Renal cortical epithelial cell (primary cell): Measurements from ENCODE around the gene TMEM179. TPM values are rescaled to one million over a fixed set of nuclear protein-coding genes. Genes with fewer than 3 reads are reported as not detected.

Source experiments
- DNase-seq: peaks from one replicate; pipeline ENCODE4 v3.0.0-alpha.2; 2011; ENCODE audit warnings: low read depth
- total RNA-seq: library from RNA; depleted of rRNA; stranded (reverse); fragments of >200 nt; gene quantifications from 2 replicates; pipeline ENCODE4 v1.2.3, GENCODE V29; 2014

TMEM179 gene
- total RNA-seq, 1 donor from 2014 or later = not detected

DNA sequence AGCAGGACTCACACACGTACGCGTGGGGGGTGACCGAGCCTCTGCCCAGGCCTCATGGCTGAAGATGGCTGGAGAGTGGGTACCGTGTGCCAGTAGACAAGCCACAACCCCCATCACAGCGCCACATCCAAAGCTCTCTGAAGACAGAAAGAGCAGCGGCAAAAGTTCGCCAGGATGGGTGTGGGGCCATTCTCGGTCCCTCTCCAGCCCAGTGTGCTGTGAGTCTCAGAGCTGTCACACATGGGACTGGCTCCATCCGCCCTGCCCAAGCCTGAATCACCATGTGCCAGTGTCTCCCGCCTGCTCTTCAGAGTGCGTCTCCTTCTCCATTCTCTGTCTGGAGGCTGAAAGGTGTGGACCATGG, 5.7 kb downstream of the TMEM179 start:
- no peak for DNase-seq

DNA sequence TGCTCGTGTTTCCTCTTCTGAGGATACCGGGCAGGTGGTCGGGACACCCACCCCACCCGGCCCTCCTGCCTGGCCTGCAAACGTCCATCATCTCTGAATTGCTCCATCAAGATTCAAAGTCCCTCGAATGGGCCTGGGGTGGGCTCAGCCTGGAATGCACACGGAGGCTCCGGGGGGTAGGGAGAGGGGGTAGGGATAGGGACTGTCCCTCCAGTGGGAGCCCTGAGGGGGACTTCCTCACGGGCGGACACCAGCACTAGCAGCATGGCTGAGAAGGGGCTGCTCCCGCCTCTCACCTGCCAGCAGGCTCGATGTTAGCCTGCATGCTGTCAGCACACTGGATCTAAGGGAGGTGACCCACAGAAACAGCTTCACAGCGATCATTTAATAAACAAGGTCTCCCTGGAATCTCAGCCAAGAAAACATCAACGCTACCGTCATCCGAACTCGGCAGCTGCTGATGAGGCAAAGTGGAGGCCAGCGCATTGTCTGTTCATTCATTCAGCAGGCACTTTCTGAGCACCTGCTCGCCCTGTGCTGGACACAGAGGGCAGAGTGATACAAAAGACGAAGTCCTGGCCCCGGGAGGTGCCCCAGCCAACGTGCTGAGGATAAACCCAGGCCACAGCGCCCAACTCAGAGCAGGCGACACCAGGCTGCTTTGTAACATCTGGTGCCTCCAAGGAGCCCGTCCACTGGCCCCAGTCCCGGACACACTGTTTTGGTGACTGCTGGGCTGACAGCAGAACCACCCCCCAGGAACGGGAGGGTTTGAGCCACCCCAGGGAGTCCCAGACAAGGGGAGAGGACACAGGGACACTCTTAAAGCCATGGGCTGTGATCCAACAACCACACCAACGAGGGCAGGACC, 6.3 kb downstream of the TMEM179 start:
- no peak for DNase-seq

DNA sequence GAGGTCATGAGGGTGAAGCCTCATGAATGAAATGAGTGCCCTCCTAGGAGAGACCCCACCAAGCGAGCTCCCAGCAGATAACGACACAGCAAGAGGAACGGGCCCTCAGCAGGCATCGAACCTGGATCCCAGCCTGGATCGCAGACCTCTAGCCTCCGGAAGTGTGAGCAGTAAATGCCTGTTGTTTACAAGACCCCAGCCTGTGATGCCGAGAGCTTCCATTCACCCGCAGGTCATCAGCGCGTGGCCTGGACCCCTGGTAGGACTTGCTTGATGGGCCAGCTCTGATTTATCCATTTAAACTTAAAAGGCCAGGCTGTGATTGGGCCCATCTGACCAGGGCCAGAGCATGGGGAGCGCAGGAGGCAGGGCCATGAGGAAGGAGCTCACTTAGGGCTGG, 7.0 kb downstream of the TMEM179 start:
- DNase-seq = no peak

GRCh38 chr14:104596927-104597351, 7.6 kb downstream of the TMEM179 start:
- DNase-seq = no peak

- DNase-seq = no peak
These were observed 8.1 kb downstream of the TMEM179 start for GRCh38 chr14:104596451-104596918.

- DNase-seq = no peak
These were observed 8.6 kb downstream of the TMEM179 start for GRCh38 chr14:104595911-104596450.

- DNase-seq = no peak
These were observed 9.4 kb downstream of the TMEM179 start for GRCh38 chr14:104595116-104595675.

- DNase-seq = no peak
These were observed 10.1 kb downstream of the TMEM179 start for GRCh38 chr14:104594310-104595046.

- DNase-seq = no peak
These were observed 10.8 kb downstream of the TMEM179 start for GRCh38 chr14:104593710-104594136.

DNA sequence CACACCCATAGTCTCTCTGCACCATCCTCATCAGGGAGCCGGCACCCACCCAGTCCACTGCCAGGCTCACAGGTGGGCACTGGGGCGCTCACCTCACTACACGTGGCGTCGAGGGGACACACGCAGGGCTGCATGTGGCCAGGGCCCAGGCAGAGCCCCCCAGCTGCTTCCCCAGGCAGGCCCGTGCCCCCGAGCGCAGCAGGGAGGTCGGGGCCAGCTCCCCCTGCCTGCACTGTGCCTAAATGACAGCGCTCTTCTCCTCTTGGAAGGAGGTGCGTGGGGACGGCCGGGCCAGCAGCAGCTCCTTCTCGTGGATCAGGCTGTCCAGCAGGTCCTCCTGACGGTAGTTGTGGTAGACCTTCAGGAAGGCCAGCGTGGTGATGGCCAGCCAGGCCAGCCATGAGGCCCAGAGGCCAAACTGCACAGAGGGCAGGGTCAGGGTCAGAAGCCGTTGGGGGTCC, 11.3 kb downstream of the TMEM179 start:
- no peak for DNase-seq

DNA sequence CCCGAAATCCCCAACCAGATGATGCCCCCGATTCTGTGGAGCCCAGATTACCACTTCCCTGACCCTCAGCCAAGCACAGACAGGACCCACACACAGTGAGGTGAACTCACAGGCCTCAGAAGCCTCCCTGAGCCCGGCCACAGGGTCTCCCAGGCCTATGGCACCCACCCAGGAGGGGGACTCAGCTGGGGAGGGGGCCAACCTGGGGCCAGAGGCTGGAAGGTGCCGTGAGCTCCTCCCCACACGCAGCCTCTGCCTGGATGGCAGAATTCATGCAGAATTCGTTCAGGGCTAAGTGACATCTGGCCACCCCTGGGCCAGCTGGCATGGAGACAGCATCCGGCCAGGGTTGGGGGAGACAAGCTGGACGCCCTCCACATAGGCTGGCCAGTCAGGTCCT, 11.8 kb downstream of the TMEM179 start:
- DNase-seq = no peak

GRCh38 chr14:104592292-104592672, 12.3 kb downstream of the TMEM179 start:
- no peak for DNase-seq

GRCh38 chr14:104591506-104592291, 12.9 kb downstream of the TMEM179 start:
- no peak for DNase-seq

DNA sequence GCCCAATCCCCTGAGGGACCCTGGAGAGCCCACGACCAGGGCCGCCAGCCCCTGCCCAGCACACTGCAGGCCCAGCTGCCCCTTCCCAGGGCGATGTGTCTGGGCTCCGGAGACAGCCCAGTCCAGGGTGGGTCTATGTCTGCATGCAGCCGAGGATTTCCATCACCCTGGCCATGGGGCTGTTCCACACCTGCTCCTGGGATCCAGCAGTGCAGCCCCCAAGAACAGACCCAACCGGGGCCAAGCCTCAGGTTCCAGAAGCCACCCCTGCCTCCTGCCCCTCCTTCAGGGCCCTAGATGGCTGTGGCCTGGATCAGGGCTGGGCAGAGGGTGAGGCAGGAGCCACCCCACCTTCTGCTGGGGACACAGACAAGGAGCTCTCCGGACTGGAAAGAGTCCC, 13.5 kb downstream of the TMEM179 start:
- DNase-seq = no peak

GRCh38 chr14:104590240-104590965, 14.2 kb downstream of the TMEM179 start:
- DNase-seq = no peak

- no peak for DNase-seq
These were observed 15.0 kb downstream of the TMEM179 start for GRCh38 chr14:104589338-104590195.

DNA sequence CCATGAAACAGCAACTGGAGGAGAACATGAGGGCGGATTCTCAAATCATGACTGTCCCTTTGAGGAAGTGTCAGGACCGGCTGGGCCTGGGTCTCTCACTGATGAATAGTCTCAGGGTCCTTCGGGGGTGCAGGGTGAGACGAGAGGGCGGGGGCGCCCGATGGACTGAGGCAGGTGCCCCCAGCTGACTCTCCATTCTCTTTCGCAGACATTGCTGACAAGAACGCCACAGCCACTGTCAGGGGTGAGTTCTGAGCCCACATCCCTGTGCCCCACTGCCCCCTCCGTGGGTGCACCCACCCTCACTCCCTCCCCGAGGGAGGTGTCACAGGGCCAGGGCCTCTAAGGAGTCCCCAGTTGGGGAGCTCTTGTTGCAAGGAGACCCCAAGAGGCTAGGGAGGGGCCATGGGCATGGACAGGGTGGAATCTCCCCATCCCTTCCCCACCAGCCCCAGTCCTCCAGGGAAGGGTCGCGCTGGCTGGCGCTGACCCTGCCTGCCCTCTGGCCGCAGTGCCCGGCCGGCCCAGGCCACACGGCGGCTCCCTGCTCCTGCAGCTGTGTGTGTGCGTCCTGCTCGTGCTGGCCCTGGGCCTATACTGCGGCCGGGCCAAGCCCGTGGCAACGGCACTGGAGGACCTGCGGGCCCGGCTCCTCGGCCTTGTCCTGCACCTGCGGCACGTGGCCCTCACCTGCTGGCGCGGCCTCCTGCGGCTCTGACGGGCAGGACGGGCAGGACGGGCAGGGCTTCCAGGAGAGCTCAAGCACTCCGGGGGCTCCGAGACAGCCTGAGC, 16.3 kb downstream of the TMEM179 start:
- DNase-seq = no peak

GRCh38 chr14:104587641-104588040, 16.9 kb downstream of the TMEM179 start:
- no peak for DNase-seq
